Parathyroid adenoma (tissue), 2 donors: Measurements from ENCODE around the gene NOL4L.

Experiments
- H2AFZ ChIP-seq: fragments of 300-600 bp; sonication (generic); one replicate; pipeline ENCODE4 v1.7.0; 2017; ENCODE audit warnings: antibody characterized with exemption, mild to moderate bottlenecking
- H3K27ac ChIP-seq: fragments of 300-600 bp; sonication (generic); one replicate; pipeline ENCODE4 v1.7.0; 2017
- H3K27me3 ChIP-seq: fragments of 300-600 bp; sonication (generic); one replicate; pipeline ENCODE4 v1.7.0; 2017; ENCODE audit warnings: low read length; ENCODE audit not compliant: control insufficient read depth, insufficient read depth
- H3K36me3 ChIP-seq: fragments of 300-600 bp; sonication (generic); one replicate; pipeline ENCODE4 v1.7.0; 2017; ENCODE audit warnings: low read length; ENCODE audit not compliant: control insufficient read depth, insufficient read depth
- H3K4me1 ChIP-seq: fragments of 300-600 bp; sonication (generic); one replicate; pipeline ENCODE4 v1.7.0; 2017; ENCODE audit warnings: control low read depth
- H3K4me2 ChIP-seq: fragments of 300-600 bp; sonication (generic); one replicate; pipeline ENCODE4 v1.7.0; 2017; ENCODE audit warnings: low read length
- H3K4me3 ChIP-seq: fragments of 300-600 bp; sonication (generic); one replicate; pipeline ENCODE4 v1.7.0; 2017; ENCODE audit warnings: low read depth, low read length
- H3K79me2 ChIP-seq: fragments of 300-600 bp; sonication (generic); one replicate; pipeline ENCODE4 v1.7.0; 2017; ENCODE audit warnings: control low read depth
- H3K9ac ChIP-seq: fragments of 300-600 bp; sonication (generic); one replicate; pipeline ENCODE4 v1.7.0; 2017; ENCODE audit warnings: mild to moderate bottlenecking
- H3K9me3 ChIP-seq: fragments of 300-600 bp; sonication (generic); one replicate; pipeline ENCODE4 v1.7.0; 2017; ENCODE audit warnings: low read length; ENCODE audit not compliant: control insufficient read depth
- CTCF ChIP-seq: fragments of 300-600 bp; sonication (generic); IDR thresholded peaks from one replicate; pipeline ENCODE4 v1.7.0; 2017; ENCODE audit warnings: antibody characterized with exemption, mild to moderate bottlenecking
- donor health status: primary hyperparathyroidism.

Gene NOL4L

GRCh38 chr20:32559205-32559752, 25.9 kb downstream of the NOL4L start:
- peaks cover 6% of the 10 kb centered on the region for H3K4me1 ChIP-seq
- no peak for TF ChIP-seq CTCF

GRCh38 chr20:32558526-32558925, 26.6 kb downstream of the NOL4L start:
- Histone ChIP-seq H3K36me3 (no peaks in the 10 kb centered on the region), H3K4me3 (no peak overlapping the region), H3K4me2 (no peak overlapping the region), H2AFZ (no peak overlapping the region), H3K27me3 (no peaks in the 10 kb centered on the region), H3K27ac (no peak overlapping the region), H3K4me1 (peaks cover 6% of the 10 kb centered on the region), H3K9ac (no peak overlapping the region), H3K9me3 (no peaks in the 10 kb centered on the region), H3K79me2 (peaks cover 30% of the 10 kb centered on the region)
- TF ChIP-seq CTCF, result no peak

More at GRCh38 chr20:32559205-32559752, 25.9 kb downstream of the NOL4L start:
- no peak overlapping the region for H2AFZ ChIP-seq
- no peak overlapping the region for H3K4me2 ChIP-seq
- no peaks in the 10 kb centered on the region for H3K9me3 ChIP-seq
- no peaks in the 10 kb centered on the region for H3K27me3 ChIP-seq
- H3K79me2 ChIP-seq, result peaks cover 30% of the 10 kb centered on the region
- no peak overlapping the region for H3K9ac ChIP-seq
- H3K36me3 ChIP-seq, result no peaks in the 10 kb centered on the region
- no peak overlapping the region for H3K27ac ChIP-seq
- H3K4me3 ChIP-seq, result no peak overlapping the region

GRCh38 chr20:32557319-32557718, 27.8 kb downstream of the NOL4L start:
- no peak overlapping the region for H3K27ac ChIP-seq
- H3K27me3 ChIP-seq, result no peaks in the 10 kb centered on the region
- H3K79me2 ChIP-seq, result peaks cover 33% of the 10 kb centered on the region
- H3K9ac ChIP-seq, result no peak overlapping the region
- peaks cover 3% of the 10 kb centered on the region for H3K4me1 ChIP-seq
- TF ChIP-seq CTCF, result no peak
- H3K36me3 ChIP-seq, result no peaks in the 10 kb centered on the region
- no peak overlapping the region for H2AFZ ChIP-seq
- no peak overlapping the region for H3K4me3 ChIP-seq
- no peak overlapping the region for H3K4me2 ChIP-seq
- no peaks in the 10 kb centered on the region for H3K9me3 ChIP-seq

- TF ChIP-seq CTCF, result no peak
- no peaks in the 10 kb centered on the region for H3K4me1 ChIP-seq
- no peak overlapping the region for H3K27ac ChIP-seq
- no peaks in the 10 kb centered on the region for H3K9me3 ChIP-seq
- no peaks in the 10 kb centered on the region for H3K36me3 ChIP-seq
- H3K4me3 ChIP-seq, result no peak overlapping the region
- no peak overlapping the region for H3K9ac ChIP-seq
- H3K4me2 ChIP-seq, result no peak overlapping the region
- peaks cover 33% of the 10 kb centered on the region for H3K79me2 ChIP-seq
- no peak overlapping the region for H2AFZ ChIP-seq
- H3K27me3 ChIP-seq, result no peaks in the 10 kb centered on the region
Observed at GRCh38 chr20:32556312-32557184, 28.6 kb downstream of the NOL4L start.
